Left lung (tissue), 10 donors: Measurements from ENCODE around the gene NR3C2. TPM values are rescaled to one million over a fixed set of nuclear protein-coding genes. Genes with fewer than 3 reads are reported as not detected.

Experiments
- ATAC-seq: fragments of 200-7000 bp; cut with Tn5 transposase; one replicate; pipeline ENCODE4 v1.9.1; 2020; ENCODE audit warnings: moderate library complexity
- DNase-seq, 4 donors: peaks; one replicate each; pipeline ENCODE4 v3.0.0-alpha.2; 2013 to 2020
- H3K27ac ChIP-seq, 2 donors: fragments of 200-600 bp; sonication (generic) in 1 of 2; one replicate each; pipeline versions ENCODE4 v1.5.0 to v1.8.0; 2020 to 2021
- H3K27me3 ChIP-seq, 2 donors: fragments of 200-600 bp; sonication (generic) in 1 of 2; one replicate each; pipeline versions ENCODE4 v1.5.0 to v1.8.0; 2020 to 2021
- H3K36me3 ChIP-seq, 2 donors: fragments of 200-600 bp; sonication (generic) in 1 of 2; one replicate each; pipeline versions ENCODE4 v1.5.0 to v1.8.0; 2020 to 2021
- H3K4me1 ChIP-seq, 2 donors: fragments of 200-600 bp; one replicate each; pipeline ENCODE4 v1.8.0; 2021
- H3K4me3 ChIP-seq, 2 donors: fragments of 200-600 bp; sonication (generic) in 1 of 2; one replicate each; pipeline versions ENCODE4 v1.5.0 to v1.8.0; 2020 to 2021; ENCODE audit warnings: mild to moderate bottlenecking in 1 of 2
- H3K9me3 ChIP-seq, 2 donors: fragments of 200-600 bp; sonication (generic) in 1 of 2; one replicate each; pipeline versions ENCODE4 v1.5.0 to v1.8.0; 2020 to 2021
- CTCF ChIP-seq, 2 donors: fragments of 200-600 bp; sonication (generic) in 1 of 2; IDR thresholded peaks; one replicate each; pipeline versions ENCODE4 v1.5.0 to v1.8.0; 2021; ENCODE audit warnings: antibody characterized with exemption in 2 of 2
- intact Hi-C, 2 donors: fragments of 100-400 bp; cut with DNase I; formaldehyde crosslinking; loops; one replicate each; pipeline versions ENCODE4 v1.11.2 to v1.14.2; 2022
- polyA plus RNA-seq, 6 donors: library from polyadenylated mRNA; unstranded; fragments of 120-200 nt; gene quantifications; one replicate each; pipeline ENCODE4 v1.2.1, GENCODE V29; 2013; ENCODE audit not compliant: insufficient read length in 6 of 6
- total RNA-seq, 2 donors: library from RNA; stranded (reverse); fragmentation: NEBNext Ultra II Directional; extraction: Animal tissue kit (Norgen Biotek cat#: 25700); gene quantifications; one replicate each; pipeline ENCODE4 v1.2.1, GENCODE V29; 2021
- donor health status: DM: no; HTN: yes; CAD: no.
- donor health status: DM: no; HTN: no; CAD: no.

NR3C2 gene
- total and polyA plus RNA-seq, 8 donors: 13.1 to 25.0 (median 17.0) TPM

DNA sequence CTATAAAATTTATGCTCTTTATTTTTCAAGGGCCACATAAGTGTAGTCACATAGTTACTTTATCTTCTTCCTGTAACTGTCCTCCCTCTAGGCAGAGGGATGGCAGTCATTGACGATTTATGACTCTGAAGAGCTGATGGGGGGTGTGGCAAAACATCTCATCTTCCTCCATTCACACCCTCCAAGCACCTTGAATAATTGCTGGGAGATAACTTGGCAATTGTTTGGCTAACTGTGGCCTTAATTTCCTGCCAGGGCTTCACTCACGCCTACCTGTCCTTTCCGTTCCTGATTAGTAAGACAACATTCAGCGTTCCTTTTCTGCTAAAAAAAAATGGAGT, 381.1 kb downstream of the NR3C2 start:
- Histone ChIP-seq H3K36me3 (peaks cover 0 to 17% of the 10 kb centered on the region in 2 donors), H3K27ac (no peak overlapping the region), H3K27me3 (no peaks in the 10 kb centered on the region), H3K4me1 (peaks cover 0 to 8% of the 10 kb centered on the region in 2 donors), H3K4me3 (no peak overlapping the region), H3K9me3 (no peaks in the 10 kb centered on the region)
- DNase-seq (no peak), ATAC-seq (no peak)
- no peak for TF ChIP-seq CTCF (IDR thresholded peaks at IDR 0.05)
- intact Hi-C loops: no loop called here

DNA sequence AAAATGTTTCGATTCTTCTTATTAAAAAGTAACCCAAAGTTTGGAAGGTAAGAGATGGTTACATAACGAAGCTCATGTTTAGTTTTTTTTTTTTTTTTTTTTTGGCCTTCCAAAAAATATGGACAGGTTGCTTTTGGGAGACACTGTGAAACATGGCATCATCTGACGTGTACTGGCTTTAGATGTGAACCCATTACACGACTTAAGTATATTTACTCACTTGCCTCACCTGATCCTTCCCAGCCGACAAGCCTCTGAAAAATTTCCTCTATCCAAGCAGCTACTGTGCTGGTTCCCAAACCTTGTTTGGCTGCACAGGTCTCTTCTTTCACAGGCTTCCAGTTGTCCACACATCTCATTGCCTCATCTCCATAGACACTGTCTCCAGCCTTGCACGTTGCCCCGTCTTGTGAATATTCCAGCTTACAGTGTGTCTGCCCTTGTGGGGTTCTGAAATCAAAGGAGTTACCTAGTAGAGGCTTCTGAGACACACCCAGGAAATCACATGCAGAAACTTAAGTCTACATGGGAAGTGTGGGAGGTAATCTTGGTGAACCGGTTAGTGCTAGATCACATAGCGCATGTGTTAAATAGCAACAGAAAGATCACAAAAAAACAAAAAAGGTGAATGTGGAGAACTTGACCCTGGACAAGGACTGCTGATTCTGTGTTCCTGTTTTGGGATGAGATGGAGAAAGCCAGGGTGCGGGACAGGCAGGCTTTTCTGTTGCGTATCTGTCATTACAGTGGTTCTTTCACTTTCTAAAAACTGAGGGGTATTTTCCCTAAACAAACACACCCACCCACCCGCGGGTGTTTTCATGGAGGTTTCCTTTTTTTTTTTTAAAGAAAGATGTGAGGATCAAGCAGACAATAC, 381.7 kb downstream of the NR3C2 start:
- peaks cover 0 to 8% of the 10 kb centered on the region in 2 donors for H3K4me1 ChIP-seq
- DNase-seq: peak in 1 of 4 donors; percentile 37
- no peak overlapping the region for H3K4me3 ChIP-seq
- no peaks in the 10 kb centered on the region for H3K27me3 ChIP-seq
- ATAC-seq: peak; percentile 79
- peaks cover 0 to 17% of the 10 kb centered on the region in 2 donors for H3K36me3 ChIP-seq
- intact Hi-C loops: no loop called here
- H3K9me3 ChIP-seq: no peaks in the 10 kb centered on the region
- H3K27ac ChIP-seq: no peak overlapping the region
- no peak for TF ChIP-seq CTCF (IDR thresholded peaks at IDR 0.05)

GRCh38 chr4:148059617-148060180, 382.5 kb downstream of the NR3C2 start:
- ATAC-seq (no peak), DNase-seq (no peak)
- intact Hi-C loops: no loop called here
- no peaks in the 10 kb centered on the region for H3K9me3 ChIP-seq
- no peak for TF ChIP-seq CTCF (IDR thresholded peaks at IDR 0.05)
- peaks cover 0 to 10% of the 10 kb centered on the region in 2 donors for H3K36me3 ChIP-seq
- no peak overlapping the region for H3K4me3 ChIP-seq
- H3K4me1 ChIP-seq: peaks cover 0 to 8% of the 10 kb centered on the region in 2 donors
- no peak overlapping the region for H3K27ac ChIP-seq
- no peaks in the 10 kb centered on the region for H3K27me3 ChIP-seq

- no peaks in the 10 kb centered on the region for H3K27me3 ChIP-seq
- H3K4me3 ChIP-seq: no peak overlapping the region
- H3K36me3 ChIP-seq: peaks cover 0 to 1% of the 10 kb centered on the region in 2 donors
- H3K9me3 ChIP-seq: no peaks in the 10 kb centered on the region
- DNase-seq (no peak), ATAC-seq (no peak)
- H3K4me1 ChIP-seq: peaks cover 0 to 8% of the 10 kb centered on the region in 2 donors
- intact Hi-C loops: no loop called here
- no peak overlapping the region for H3K27ac ChIP-seq
- no peak for TF ChIP-seq CTCF (IDR thresholded peaks at IDR 0.05)
Measured at GRCh38 chr4:148057984-148058859, 384.0 kb downstream of the NR3C2 start.

- no peak for TF ChIP-seq CTCF (IDR thresholded peaks at IDR 0.05)
- Histone ChIP-seq H3K27me3 (no peaks in the 10 kb centered on the region), H3K9me3 (no peaks in the 10 kb centered on the region), H3K4me3 (no peak overlapping the region), H3K27ac (no peak overlapping the region), H3K4me1 (peaks cover 0 to 8% of the 10 kb centered on the region in 2 donors), H3K36me3 (no peaks in the 10 kb centered on the region)
- ATAC-seq (no peak), DNase-seq (no peak)
- intact Hi-C loops: no loop called here
Measured at GRCh38 chr4:148057516-148057915, 384.7 kb downstream of the NR3C2 start.
